NCI-H146 treated with DMSO at 0.1 percent for 48 hours (cell line): ENCODE data around the gene METRNL.
"Not testable (repeated sequence)": the region's sequence is repeated elsewhere in the genome, so short reads cannot be mapped to it uniquely, and the experiment has no call there.

ENCODE experiments used
- DNase-seq: peaks from one replicate; lab custom pipeline; 2025; ENCODE audit not compliant: unreplicated experiment; lab: John Stamatoyannopoulos, UW

METRNL gene, protein sequence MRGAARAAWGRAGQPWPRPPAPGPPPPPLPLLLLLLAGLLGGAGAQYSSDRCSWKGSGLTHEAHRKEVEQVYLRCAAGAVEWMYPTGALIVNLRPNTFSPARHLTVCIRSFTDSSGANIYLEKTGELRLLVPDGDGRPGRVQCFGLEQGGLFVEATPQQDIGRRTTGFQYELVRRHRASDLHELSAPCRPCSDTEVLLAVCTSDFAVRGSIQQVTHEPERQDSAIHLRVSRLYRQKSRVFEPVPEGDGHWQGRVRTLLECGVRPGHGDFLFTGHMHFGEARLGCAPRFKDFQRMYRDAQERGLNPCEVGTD

GRCh38 chr17:83079352-83079747, at the start of gene METRNL:
TSS of gene METRNL (plus strand) at chr17:83079609. CDS start at chr17:83079816, 207 bp downstream.
- DNase-seq: no peak

DNA sequence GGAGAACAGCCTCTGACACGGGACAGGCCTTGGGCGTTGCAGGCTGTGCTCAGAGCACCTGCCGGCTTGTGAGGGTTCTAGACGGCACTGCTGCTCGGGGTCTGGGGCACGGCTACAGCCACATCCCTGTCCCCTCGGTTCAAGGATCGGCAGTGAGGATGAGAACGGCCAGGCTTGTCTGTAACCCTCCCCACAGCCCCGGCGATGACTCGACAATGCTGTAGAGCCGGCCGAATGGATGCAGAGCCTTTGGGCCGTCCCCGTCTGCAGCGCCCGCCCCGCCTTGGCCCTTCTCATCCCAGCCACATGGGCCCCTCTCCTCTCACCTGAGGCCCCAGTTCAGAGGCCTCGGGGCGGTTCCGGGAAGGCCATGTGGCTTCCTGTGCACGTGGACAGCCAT, 49.0 kb upstream of the METRNL start:
- DNase-seq: no peak

DNA sequence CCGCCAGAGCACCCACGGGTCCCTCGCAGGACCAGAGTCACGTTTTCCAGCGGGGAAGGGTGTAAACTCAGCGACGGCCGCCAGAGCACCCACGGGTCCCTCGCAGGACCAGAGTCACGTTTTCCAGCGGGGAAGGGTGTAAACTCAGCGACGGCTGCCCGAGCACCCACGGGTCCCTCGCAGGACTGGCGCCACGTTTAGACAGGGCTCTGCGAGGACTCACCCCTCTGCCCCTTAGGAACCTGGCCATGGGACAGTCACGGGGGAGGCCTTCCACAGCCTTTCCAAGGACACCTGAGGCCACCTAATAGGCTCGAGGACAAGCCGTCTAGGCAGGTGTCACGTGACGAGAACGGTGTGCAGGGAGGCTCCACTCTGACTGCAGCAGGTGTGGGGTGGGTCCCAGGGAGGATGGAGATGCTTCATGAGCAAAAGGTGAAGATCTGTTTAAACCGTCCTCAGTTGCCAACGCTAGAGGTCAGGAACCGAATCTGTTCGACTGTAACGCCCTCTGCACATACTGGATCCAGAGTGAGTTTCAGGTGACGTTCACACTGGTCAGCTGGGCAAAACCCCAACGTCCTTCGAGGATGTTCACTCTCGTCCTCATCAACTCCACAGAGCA, 48.0 kb upstream of the METRNL start:
- no peak for DNase-seq

GRCh38 chr17:83031946-83032451, 47.4 kb upstream of the METRNL start:
- not testable (repeated sequence) for DNase-seq

DNA sequence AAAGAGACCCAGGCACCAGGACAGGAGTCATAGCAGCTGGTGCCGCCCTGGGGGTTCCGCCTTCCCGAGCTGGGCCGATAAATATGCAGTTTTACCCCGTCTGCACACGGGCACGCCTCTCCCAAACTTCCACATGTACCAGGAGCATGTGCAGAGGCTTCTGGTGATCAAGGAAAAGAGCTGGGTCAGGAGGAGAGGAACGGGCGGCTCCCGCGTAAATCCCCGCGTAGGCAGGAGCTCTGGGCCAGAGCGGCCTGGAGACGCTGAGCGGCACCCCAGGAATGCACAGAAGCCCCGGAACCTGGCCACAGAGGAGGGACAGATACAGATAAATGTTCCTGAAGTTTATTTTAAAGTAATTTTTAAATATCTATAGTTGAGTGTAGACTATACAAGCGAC, 46.6 kb upstream of the METRNL start:
- DNase-seq: no peak

- DNase-seq: no peak
Observed at GRCh38 chr17:83034525-83034924, 44.9 kb upstream of the METRNL start.

DNA sequence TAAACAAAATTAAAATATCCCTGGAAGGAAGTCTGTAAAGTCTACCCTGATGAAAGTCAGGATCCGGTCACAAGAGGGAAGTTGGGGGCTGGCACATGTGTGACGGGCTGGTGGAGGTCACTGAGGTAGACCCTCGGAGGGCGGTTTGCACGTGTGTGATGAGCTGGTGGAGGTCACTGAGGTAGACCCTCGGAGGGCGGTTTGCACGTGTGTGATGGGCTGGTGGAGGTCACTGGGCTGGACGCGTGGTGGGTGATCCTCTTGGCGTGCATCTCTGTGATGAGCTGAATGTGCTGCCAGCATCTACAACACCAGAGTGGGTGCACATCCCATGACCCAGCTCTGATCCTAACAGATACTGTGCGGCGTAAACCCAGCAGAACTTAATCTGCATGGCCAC, 43.7 kb upstream of the METRNL start:
- no peak for DNase-seq

DNA sequence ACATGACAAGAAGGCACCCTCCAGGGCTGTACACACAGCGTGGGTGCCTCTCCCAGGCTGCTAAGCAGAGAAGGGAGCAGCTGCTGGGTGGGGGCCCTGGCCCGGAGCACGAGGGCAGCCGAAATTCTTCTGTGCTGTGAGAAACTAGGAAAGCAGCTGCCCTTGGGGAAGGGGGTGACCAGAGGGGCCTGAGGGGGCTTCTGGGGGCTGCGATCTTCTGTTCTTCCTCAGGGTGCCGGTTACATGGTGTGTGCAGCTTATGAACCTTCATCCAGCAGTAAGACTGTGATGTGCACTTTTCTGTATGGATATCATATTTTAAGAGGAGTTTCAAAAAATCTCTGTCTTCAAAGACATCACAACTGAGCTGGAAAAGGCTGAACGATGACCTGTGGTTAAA, 43.2 kb upstream of the METRNL start:
- no peak for DNase-seq

DNA sequence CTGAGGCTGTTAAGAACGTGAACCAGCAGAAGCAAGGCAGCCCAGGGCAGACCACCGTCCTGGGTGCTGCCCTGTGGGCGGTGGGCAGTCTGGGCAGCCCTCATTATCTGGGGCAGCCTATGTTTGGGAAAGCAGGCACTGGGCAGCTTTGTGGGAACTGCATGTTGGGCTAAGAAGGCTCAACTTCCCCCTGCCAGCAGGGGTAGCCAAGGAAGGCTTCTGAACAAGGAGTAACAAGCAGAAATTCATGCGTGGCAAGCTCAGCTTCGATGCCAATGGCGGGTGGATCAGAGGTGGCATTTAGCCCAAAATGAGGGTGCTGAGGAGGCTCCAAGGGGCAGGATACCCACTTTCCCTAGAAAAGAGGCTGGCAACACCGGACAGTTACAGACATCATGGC, 42.7 kb upstream of the METRNL start:
- no peak for DNase-seq

- no peak for DNase-seq
Observed at GRCh38 chr17:83037084-83037873, 42.1 kb upstream of the METRNL start.

GRCh38 chr17:83037874-83038165, 41.6 kb upstream of the METRNL start:
- DNase-seq: no peak

- not testable (repeated sequence) for DNase-seq
Observed at GRCh38 chr17:83038983-83039382, 40.4 kb upstream of the METRNL start.

DNA sequence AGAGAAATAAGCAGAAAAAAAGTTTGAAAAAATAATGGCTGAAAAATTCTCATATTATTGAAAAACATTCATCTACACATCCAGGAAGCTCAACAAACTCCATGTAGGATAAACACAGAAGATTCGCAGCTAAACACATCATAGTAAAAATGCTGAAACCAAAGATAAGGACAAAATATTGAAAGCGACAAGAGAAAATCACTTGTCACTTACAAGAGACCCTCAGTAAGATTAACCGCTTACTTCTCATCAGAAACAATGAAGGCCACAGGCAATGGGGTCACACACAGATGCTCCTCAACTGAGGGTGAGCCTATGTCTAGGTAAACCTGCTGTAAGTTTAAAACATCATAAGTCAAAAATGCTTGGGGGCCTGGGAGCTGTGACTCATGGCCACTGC, 38.1 kb upstream of the METRNL start:
- no peak for DNase-seq

GRCh38 chr17:83042522-83043158, 36.8 kb upstream of the METRNL start:
- DNase-seq: no peak

GRCh38 chr17:83044479-83044878, 34.9 kb upstream of the METRNL start:
- DNase-seq: not testable (repeated sequence)

DNA sequence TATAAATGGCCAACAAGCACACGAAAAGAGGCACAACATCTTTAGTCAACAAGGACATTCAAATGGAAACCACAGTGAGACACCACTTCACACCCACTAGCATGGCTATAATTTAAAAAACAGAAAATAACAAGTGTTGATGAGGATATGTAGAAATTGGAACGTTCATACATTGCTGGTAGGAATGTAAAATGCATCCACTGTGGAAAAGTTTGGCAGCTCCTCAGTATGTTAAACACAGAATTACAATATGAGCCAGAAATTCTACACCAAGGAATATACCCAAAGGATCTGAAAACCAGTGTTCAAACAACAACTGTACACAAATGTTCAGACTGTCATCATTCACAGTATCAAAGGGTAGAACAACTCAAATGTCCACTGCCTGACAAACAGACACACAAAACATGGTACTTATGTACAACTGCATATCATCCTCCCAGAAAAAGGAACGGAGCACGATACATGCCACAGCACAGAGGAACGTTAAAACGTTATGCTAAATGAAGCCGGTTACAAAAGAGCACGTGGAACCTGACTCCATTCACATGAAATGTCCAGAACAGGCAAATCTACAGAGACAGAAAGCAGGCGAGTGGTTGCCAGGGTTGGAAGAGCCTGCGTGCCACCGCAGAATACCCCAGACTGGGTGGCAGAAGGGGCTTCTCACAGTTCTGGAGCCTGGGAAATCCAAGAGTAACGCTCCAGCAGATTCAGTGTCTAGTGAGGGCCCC, 32.8 kb upstream of the METRNL start:
- no peak for DNase-seq

- DNase-seq: no peak
Observed at GRCh38 chr17:83047182-83047478, 32.3 kb upstream of the METRNL start.

DNA sequence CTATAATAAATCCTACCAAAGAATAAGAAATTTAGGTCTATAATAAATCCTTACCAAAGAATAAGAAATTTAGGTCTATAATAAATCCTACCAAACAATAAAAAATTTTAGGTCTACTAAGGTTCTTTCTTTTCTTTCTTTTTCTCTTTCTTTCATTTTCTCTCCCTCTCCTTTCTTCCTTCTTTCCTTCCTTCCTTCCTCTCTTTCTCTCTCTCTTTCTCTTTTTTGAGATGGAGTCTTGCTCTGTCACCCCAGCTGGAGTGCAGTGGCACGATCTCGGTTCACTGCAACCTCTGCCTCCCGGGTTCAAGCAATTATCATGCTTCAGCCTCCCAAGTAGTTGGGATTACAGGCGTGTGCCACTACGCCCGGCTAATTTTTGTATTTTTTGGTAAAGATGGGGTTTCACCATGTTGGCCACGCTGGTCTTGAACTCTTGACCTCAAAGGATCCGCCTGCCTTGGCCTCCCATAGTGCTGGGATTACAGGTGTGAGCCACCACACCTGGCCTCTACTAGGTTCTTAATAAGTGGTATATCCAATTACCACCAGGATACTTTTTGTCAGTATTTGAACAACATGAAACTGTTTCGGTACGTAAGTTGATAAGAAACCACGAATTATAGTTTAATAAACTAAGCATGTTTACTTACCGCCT, 31.5 kb upstream of the METRNL start:
- DNase-seq: not testable (repeated sequence)

DNA sequence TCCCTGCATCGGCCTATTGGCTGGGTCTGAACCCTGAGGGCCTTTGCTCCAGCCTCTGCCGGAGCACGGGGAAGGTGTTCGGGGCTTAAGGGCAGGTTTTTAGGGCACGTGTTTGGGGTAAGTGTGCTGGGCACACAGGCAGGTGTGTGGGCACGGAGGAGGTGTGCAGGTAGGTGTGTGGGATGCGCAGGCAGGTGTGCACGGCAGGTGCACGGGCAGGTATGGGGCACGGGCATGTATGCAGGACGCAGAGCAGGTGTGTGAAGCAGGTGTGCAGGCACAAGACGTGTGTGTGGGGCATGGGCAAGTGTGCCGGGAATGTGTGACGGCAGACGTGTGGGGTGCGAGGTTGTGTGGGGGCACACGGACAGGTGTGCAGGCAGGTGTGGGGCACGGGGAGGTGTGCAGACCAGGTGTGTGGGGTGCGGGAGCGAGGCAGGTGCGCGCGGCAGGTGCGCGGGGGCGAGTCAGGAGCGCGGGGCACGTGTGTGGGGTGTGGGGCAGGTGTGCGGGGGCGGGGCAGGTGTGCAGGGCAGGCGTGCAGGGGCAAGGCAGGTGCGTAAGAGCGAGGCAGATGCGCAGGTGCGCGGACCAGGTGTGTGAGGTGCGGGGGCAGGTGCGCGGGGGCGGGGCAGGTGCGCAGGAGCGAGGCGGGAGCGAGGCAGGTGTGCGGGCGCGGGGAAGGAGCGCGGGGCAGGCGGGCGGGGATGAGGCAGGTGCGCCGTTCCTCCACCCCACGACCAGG, 28.6 kb upstream of the METRNL start:
- no peak for DNase-seq
